Upper lobe of right lung (tissue), 1 donor: ENCODE data around the gene FIZ1. TPM values are rescaled to one million over a fixed set of nuclear protein-coding genes. Genes with fewer than 3 reads are reported as not detected.
A peak's percentile ranks its signal among the peaks of the same experiment; 100 is the strongest.

Source experiments
- ATAC-seq: fragments of 200-7000 bp; cut with Tn5 transposase; one replicate; pipeline ENCODE4 v1.9.1; 2020; ENCODE audit warnings: mild to moderate bottlenecking, moderate library complexity
- DNase-seq: peaks from one replicate; pipeline ENCODE4 v3.0.0-alpha.2; 2020
- H3K27ac ChIP-seq: fragments of 200-600 bp; one replicate; pipeline ENCODE4 v1.8.0; 2022
- H3K27me3 ChIP-seq: fragments of 200-600 bp; one replicate; pipeline ENCODE4 v1.8.0; 2022; ENCODE audit warnings: mild to moderate bottlenecking
- H3K36me3 ChIP-seq: fragments of 200-600 bp; one replicate; pipeline ENCODE4 v1.8.0; 2022
- H3K4me1 ChIP-seq: fragments of 200-600 bp; one replicate; pipeline ENCODE4 v1.8.0; 2022
- H3K4me3 ChIP-seq: fragments of 200-600 bp; one replicate; pipeline ENCODE4 v1.8.0; 2022; ENCODE audit warnings: mild to moderate bottlenecking
- H3K9me3 ChIP-seq: fragments of 200-600 bp; one replicate; pipeline ENCODE4 v1.8.0; 2022
- CTCF ChIP-seq: fragments of 200-600 bp; IDR thresholded peaks from one replicate; pipeline ENCODE4 v1.8.0; 2022; ENCODE audit warnings: antibody characterized with exemption
- intact Hi-C: fragments of 100-400 bp; cut with DNase I; formaldehyde crosslinking; loops from one replicate; pipeline ENCODE4 v1.11.0; 2022
- total RNA-seq: library from RNA; stranded (reverse); fragmentation: NEBNext Ultra II Directional; extraction: Animal tissue kit (Norgen Biotek cat#: 25700); gene quantifications from one replicate; pipeline ENCODE4 v1.2.1, GENCODE V29; 2021
- donor health status: DM: no; HTN: yes; CAD: no; lungs with severe emphysema.

The FIZ1 gene
- total RNA-seq, 1 donor from 2014 or later: 14.9 TPM

- no peak overlapping the region for H3K27ac ChIP-seq
- H3K4me1 ChIP-seq: peaks cover 34% of the 10 kb centered on the region
- intact Hi-C loops: no loop called here
- H3K36me3 ChIP-seq: no peaks in the 10 kb centered on the region
- no peaks in the 10 kb centered on the region for H3K9me3 ChIP-seq
- DNase-seq (no peak), ATAC-seq (no peak)
- no peak overlapping the region for H3K4me3 ChIP-seq
- TF ChIP-seq CTCF: no peak
- H3K27me3 ChIP-seq: no peaks in the 10 kb centered on the region
Observed at GRCh38 chr19:55603115-55603514, 3.8 kb upstream of the FIZ1 start.

- H3K4me3 ChIP-seq: no peak overlapping the region
- H3K36me3 ChIP-seq: peaks cover 1% of the 10 kb centered on the region
- TF ChIP-seq CTCF: no peak
- ATAC-seq (no peak), DNase-seq (peak; percentile 68)
- peaks cover 29% of the 10 kb centered on the region for H3K4me1 ChIP-seq
- H3K9me3 ChIP-seq: no peaks in the 10 kb centered on the region
- H3K27me3 ChIP-seq: no peaks in the 10 kb centered on the region
- intact Hi-C loops: no loop called here
- H3K27ac ChIP-seq: no peak overlapping the region
Observed at GRCh38 chr19:55602104-55603001, 3.0 kb upstream of the FIZ1 start.

- TF ChIP-seq CTCF: no peak
- no peak for ATAC-seq
- Histone ChIP-seq H3K9me3 (no peaks in the 10 kb centered on the region), H3K27ac (peak overlapping the region; percentile 96), H3K4me3 (peak overlapping the region; percentile 92), H3K36me3 (peaks cover 12% of the 10 kb centered on the region), H3K4me1 (peaks cover 19% of the 10 kb centered on the region), H3K27me3 (no peaks in the 10 kb centered on the region)
- intact Hi-C loops: no loop called here
- DNase-seq: no peak
Observed at GRCh38 chr19:55601084-55601483, 1.8 kb upstream of the FIZ1 start.

GRCh38 chr19:55600662-55601028, 1.3 kb upstream of the FIZ1 start:
- DNase-seq: no peak
- intact Hi-C loops: no loop called here
- TF ChIP-seq CTCF: no peak

GRCh38 chr19:55599842-55600661, 735 bp upstream of the FIZ1 start, which contains the start of gene ZNF524:
TSS of gene ZNF524 (plus strand) at chr19:55600288. CDS start at chr19:55602113, 1,825 bp downstream.
- ATAC-seq (peak; percentile 71), DNase-seq (peak; percentile 95)
- Histone ChIP-seq H3K9me3 (no peaks in the 10 kb centered on the region), H3K27ac (peak within 1 kb of the TSS; percentile 96), H3K4me3 (peak within 1 kb of the TSS; percentile 92), H3K27me3 (no peaks in the 10 kb centered on the region), H3K36me3 (peaks cover 23% of the 10 kb centered on the region), H3K4me1 (peaks cover 17% of the 10 kb centered on the region)
- intact Hi-C loops: no loop called here
- TF ChIP-seq CTCF: no peak

More at GRCh38 chr19:55600662-55601028, 1.3 kb upstream of the FIZ1 start:
- H3K4me3 ChIP-seq: peak overlapping the region; percentile 92
- H3K27me3 ChIP-seq: no peaks in the 10 kb centered on the region
- peaks cover 17% of the 10 kb centered on the region for H3K4me1 ChIP-seq
- H3K9me3 ChIP-seq: no peaks in the 10 kb centered on the region
- H3K36me3 ChIP-seq: peaks cover 17% of the 10 kb centered on the region
- peak overlapping the region; percentile 96 for H3K27ac ChIP-seq
- no peak for ATAC-seq
